H1 (cell line): ENCODE measurements around the gene PGBD5. TPM values are rescaled to one million over a fixed set of nuclear protein-coding genes. Genes with fewer than 3 reads are reported as not detected.

ENCODE experiments used
- ASH2L ChIP-seq: fragments of 200-600, 300-600 bp; sonication (generic); IDR thresholded peaks from one replicate; pipeline ENCODE4 v1.7.1; 2017; ENCODE audit warnings: low read length
- CHD7 ChIP-seq: fragments of 300-600 bp; sonication (generic); IDR thresholded peaks from 2 replicates; pipeline ENCODE4 v1.7.1; 2012; ENCODE audit warnings: low read length, moderate library complexity, mild to moderate bottlenecking, inconsistent platforms; ENCODE audit not compliant: insufficient replicate concordance
- MAX ChIP-seq: IDR thresholded peaks from 2 replicates; pipeline ENCODE4 v1.6.1; 2012; ENCODE audit warnings: inconsistent platforms
- POLR2A ChIP-seq, 2 experiments: IDR thresholded peaks; 1 replicate in 1 of 2; 2 replicates in 1 of 2; pipeline ENCODE4 v1.6.1; 2011; ENCODE audit warnings: low read depth in 2 of 2, low read length in 2 of 2, mild to moderate bottlenecking in 2 of 2; ENCODE audit errors: control extremely low read depth in 1 of 2
- POLR2AphosphoS5 ChIP-seq: IDR thresholded peaks from 2 replicates; pipeline ENCODE4 v1.6.1; 2011; ENCODE audit warnings: low read depth, low read length
- SP1 ChIP-seq: IDR thresholded peaks from 2 replicates; pipeline ENCODE4 v1.6.1; 2011; ENCODE audit warnings: low read depth, low read length
- SP4 ChIP-seq: IDR thresholded peaks from 2 replicates; pipeline ENCODE4 v1.6.1; 2012; ENCODE audit warnings: low read length, inconsistent platforms
- TBP ChIP-seq: IDR thresholded peaks from 2 replicates; pipeline ENCODE4 v1.6.1; 2011; ENCODE audit warnings: low read depth, low read length, improper control_type of control experiment
- polyA plus RNA-seq, 7 experiments: library from polyadenylated mRNA; depleted of rRNA in 3 of 7; stranded (reverse) in 5 of 7; unstranded in 2 of 7; fragments of >200 nt in 5 of 7; fragments of 200-250 nt in 2 of 7; gene quantifications; 1 replicate in 5 of 7; 2 replicates in 1 of 7; 4 replicates in 1 of 7; pipeline versions ENCODE4 v1.2.1 to v1.2.3, GENCODE V29; 2011 to 2013; ENCODE audit warnings: missing spikeins in 2 of 7, mixed read lengths in 2 of 7
- total RNA-seq: library from RNA; stranded (reverse); fragmentation: NEBNext Ultra II Directional; extraction: Animal tissue kit (Norgen Biotek cat#: 25700); gene quantifications from 2 replicates; pipeline ENCODE4 v1.2.1, GENCODE V29; 2021

Gene PGBD5
- total and polyA plus RNA-seq, 2 of the 8 experiments (the other 6 are each of a cell fraction or from before 2014, with no cell fraction given), result 16.3 to 18.4 TPM

GRCh38 chr1:230427981-230428380 lies 1.8 kb upstream of the PGBD5 start (continued):
- TF ChIP-seq CHD7 (no peak), TBP (peak; percentile 61), SP4 (no peak), POLR2AphosphoS5 (peak; percentile 57; the same call in 1 of the 2 replicates), MAX (peak; percentile 69), ASH2L (peak; percentile 65), POLR2A (IDR thresholded peaks at IDR 0.05; ENCODE audit: control extremely low read depth in 1 of 2, low read depth in 2 of 2, low read length in 2 of 2) (peak; percentile 58 to 68; a peak in 2 of 3 replicates), SP1 (peak; percentile 66; the same call in 1 of the 2 replicates)
